GM21526 (cell line): ENCODE measurements around the gene PAAF1.
A peak's percentile ranks its signal among the peaks of the same experiment; 100 is the strongest.

ENCODE experiments used
- ATAC-seq: cut with Tn5 transposase; IDR thresholded peaks from one replicate; pipeline ENCODE4 v1.9.1; 2021; ENCODE audit warnings: moderate library complexity; ENCODE audit not compliant: unreplicated experiment, low FRiP score

PAAF1 gene

DNA sequence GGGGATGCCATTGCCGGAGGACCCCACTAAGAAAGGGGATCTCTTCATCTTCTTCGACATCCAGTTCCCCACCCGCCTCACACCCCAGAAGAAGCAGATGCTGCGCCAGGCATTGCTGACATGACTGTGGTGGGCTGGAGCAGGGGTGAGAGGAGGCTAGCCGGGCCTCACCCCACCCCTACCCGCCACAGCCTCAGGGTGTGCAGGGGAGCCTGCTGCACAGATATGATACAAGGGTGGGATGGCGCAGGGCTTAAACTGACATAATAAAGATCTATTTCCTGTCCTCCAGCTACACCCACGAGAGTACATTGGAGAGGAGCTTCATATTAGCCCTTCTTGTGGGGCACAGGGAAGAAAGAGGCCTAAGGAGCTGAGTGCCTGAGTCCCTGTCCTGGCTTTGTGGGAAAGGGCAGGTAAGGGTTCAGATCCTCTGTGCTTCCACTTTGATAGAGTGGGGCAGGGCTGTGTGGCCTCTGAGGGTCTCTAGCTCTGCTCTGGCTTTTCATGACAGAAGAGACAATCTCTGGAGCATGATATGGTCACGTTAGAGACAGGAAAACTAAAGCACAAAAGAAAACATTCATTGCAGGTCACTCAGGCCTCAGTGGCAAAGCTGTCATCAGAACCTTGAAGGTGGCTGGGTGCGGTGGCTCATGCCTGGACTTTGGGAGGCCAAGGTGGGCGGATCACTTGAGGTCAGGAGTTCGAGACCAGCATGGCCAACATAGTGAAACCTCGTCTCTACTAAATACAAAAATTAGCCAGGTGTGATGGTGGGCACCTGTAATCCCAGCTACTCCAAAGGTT is 93.4 kb downstream of the PAAF1 start:
- ATAC-seq, result no peak

DNA sequence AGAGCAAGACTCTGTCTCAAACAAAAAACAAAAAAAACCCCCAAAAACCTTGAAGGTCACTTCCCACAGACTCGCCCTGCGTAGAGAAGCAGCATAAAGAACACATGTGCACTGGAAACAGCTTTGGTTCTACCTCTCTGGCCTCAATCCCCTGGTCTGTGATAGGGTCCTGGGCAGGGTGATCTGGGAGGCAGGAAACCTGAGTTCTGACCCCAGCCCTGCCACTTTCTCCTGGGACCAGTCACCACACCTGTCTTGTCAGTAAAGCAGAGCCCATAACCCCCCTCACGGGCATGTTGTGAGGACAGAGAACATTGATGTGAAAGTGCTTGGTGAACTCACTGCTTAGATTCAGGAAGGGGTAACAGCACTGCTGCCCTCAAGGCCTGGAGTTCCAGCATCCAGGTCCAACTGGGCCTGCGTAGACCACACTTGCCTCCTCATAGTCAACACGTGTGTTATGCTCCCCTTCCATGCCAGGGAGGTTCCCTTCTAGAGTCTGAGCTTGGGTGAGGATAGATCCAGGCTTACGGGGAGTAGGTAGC is 94.4 kb downstream of the PAAF1 start:
- ATAC-seq, result no peak

DNA sequence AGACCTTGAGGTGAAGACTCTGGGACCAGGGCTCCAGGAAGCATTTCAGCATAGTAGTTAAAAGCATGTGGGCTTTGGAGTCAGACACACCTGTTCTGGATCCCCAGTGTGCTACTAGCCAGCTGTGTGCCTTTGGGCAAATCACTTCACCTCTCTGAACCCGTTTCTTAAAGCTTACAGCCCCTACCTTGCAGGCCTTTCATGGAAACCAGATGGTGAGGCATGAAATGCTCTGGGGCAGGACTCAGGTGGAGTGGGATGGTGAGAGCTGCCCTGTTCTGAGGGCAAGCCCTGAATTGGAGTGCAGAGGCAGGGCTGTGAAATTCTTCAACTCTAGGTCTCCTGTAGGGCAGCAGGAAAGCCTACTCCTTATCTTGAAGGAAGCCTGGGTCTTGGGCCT is 95.4 kb downstream of the PAAF1 start:
- ATAC-seq, result no peak

DNA sequence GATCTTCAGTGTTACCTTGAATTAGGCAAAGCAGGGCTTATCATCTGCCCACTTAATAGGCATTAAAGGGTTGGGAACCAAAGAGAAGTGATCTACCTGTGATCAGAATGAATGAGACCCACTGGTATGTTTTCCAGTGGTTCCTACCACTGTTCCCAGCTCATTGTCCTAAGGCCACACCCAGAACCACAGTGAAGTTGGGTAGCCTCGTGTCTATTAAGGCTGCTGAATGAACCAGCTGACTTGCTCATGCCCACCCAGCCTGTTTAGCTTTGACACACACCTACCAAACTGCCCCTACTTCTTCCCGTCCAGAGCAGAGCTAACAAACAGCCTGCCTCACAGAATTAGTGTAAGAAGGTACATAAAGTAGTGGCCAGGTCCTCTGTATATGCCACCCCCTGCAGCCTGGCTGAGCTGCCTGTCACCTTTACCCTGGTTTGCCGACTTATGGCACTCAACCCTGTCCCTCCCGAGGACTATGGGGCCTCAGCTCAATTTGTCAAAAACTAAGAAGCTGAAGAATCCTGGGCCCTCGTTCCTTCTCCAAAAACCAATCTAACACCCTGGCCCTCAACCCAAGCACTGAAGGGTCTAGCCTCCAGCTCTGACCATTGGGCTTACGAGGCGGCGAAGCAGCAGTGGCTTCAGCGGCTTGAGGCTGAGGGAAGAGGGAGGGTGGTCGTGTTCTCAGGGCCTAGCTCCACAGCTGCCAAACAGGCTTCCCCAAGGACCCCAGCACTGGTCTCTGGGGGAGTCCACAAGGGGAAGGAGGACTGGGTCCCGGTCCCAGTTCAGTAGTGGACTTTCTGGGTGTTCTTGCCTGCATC is 96.0 kb downstream of the PAAF1 start:
- ATAC-seq, result no peak

DNA sequence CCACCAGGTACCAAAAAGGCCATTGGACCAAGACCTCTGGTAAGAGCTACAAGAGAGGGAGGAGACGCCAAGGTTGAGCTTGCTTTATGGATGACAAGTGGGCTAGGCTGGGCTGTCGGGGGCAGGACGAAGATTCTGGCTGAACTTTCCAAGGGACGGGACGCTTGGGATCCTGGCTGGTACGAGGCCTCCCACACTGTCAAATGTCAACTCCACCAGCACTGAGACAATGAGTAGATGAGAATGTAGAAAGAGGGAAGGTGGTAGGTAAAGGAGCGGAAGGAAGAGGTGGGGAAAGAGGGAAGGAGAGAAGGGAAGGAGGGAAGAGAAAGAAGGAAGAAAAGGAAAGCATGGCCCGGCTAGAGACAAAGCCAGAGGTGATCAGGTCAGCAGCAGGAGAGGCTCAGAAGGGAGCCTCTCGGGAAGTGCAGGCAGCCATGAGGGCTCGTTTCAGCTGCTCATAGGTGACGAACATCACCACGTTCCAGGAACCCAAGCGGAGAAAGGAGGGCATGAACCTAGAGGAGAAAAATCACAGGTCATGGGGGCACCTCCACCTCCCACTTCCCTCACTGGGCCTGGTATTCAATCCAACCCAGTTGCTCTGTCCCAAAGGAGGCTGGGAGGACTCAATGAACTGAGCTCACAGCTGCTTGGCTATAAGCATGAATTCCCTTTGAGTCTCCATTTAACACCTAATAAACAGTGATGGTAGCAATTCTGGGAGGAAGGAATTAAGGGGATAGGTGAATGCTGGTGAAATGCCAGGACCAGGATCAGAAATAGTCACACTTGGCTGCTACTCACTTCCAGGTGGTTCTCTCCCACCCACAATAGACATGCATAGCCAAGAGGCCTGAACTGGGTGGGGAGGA is 98.0 kb downstream of the PAAF1 start:
- ATAC-seq, result no peak

DNA sequence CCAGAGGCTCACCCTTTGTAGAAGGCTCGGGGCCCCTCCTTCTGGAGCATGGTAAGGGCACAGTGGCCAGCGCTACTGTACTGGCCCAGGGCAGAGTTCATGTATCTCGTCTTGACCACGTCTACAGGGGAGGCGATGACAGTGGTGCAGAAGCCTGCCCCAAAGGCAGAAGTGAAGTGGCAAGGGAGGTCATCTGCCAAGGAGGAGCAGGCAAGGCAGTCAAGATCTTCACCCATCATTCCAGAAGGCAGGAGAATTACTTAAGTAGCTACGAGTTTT is 98.6 kb downstream of the PAAF1 start:
- ATAC-seq, result no peak

DNA sequence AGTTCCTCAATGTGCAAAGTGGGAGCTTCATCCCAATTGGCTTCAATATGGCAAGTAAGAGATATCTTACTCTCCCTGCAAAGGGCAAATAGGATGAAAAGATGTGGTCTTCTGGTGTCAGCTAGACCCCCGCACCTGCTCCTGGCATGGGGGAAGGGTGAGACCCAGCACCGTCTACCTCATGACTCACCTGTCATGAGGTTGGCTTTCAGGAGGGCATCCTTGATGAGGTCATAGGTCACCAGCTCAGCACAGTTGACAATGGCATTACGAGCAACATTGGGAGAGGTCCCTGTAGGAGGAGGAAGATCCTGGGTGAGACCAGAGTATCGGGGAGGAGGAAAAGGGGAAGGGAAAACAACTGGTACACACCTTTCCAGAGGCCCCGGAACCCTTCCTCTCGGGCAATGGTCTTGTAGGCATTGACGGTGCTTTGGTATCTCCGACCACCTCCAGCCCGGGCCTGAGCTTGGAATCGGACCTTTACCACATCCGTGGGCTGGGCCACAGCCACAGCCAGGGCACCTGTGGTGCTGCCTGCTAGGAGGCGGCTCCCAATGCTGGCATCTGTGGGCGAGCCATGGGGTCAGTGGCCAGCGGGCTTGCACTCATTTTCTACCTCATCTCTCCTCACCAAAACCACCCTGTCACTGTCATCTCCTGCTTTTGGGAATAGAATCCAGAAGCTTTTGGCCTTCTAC is 99.8 kb downstream of the PAAF1 start:
- ATAC-seq, result no peak

DNA sequence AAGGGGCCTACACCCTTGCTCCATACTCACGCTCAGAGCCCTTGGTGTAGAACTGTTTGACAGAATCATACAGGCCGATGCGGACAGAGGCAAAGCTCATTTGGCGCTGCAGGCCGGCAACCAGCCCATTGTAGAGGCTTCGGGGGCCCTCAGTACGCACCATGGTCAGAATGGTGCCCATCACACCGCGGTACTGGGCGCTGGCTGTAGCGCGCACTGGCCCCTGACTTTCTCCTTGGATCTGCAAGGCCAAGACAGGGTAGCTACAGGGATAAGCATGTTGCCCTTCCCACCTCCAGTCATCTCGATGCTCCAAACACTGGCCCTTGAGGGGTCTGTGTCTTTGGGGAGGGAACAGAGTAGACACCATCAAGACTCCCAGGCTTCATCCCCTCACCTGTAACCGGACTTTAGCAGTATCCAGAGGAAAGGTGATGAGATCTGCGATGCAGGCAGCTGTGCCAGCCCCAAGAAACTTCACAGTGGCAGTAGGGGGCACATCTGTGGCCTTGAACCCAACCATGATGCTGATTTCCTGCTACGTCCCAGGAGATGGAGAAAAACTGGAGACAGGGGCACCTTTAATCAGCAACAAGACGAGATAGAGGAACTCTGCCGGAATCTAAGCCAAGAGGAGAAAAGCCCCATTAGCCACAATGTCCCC is 101.2 kb downstream of the PAAF1 start:
- no peak for ATAC-seq

DNA sequence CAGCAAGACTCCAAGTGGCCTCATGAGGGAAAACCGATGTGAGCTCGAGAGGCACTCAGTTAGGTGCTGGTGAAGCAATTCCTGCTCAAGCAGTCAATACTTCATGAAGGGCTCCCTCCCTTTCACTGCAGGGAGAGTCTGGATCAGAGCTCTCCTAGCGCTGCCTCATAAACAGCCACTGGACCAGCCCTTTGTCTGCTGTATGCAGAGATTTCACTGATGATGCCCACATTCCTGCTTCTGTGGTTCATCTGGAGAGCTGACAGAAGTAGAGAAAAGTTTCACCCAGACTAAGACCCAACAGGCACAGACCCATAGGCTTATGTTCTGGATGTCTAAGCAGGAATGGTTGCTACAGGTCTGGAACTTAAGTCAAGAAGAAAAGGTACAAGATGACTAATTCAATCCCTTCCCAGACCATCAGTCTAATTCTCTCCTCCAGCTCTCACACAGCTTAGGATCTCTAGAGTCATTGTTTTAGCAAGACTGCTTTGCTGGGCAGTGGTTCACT is 101.8 kb downstream of the PAAF1 start:
- no peak for ATAC-seq

DNA sequence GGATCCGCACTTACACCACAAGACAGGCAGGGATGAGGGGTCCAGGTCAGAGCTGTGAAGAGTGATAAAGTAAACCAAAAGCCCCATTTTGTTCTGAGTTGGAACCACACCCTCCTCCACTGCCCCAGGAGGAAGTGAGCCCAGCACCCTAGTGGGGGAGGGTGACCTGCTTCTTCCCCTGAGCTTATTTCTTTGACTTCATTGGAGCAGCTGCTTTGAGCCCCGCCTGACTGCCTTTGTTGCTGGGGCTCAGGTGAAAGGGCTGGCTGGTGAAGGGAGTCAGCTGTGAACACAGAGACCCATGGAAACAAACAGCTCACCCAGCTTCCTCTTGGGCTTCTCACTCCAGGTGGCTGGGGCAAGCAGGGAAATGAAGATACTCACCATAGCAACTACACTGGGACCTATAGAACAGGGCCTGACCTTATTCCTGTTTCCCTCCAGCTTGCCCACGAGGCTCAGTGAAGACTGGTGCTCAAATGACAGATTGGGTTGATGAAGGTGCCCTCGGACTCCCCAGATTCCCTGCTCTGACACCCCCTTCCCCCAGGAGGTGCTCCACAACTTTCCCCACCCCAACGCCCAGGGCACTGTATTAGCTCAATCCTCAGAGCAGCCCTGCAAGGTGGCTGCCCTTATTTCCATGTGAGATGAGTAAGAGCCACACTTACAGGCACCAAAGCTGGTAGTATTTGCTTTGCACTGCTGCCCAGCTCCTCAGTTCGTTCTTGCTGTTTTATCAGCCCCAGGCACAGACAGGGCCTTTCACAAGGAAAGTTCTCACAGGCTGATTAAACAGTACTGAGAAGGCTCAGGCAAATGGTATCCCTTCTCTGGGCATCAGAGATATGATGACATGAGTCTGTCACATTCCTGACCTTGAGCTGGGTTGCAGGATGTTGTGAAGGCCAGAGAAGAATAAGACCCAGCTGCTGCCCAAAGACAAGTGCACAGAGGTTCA is 103.5 kb downstream of the PAAF1 start:
- ATAC-seq, result peak; percentile 41
